DMS114 treated with DMSO at 0.1 percent for 48 hours (cell line): ENCODE data around the gene CADM1.

Source experiments
- DNase-seq: peaks from one replicate; lab custom pipeline; 2025; ENCODE audit not compliant: unreplicated experiment; lab: John Stamatoyannopoulos, UW

Gene CADM1

GRCh38 chr11:115324581-115325432 lies 179.4 kb downstream of the CADM1 start:
- DNase-seq: peak; percentile 30

GRCh38 chr11:115322553-115323203 lies 181.5 kb downstream of the CADM1 start:
- no peak for DNase-seq

GRCh38 chr11:115321605-115322289 lies 182.5 kb downstream of the CADM1 start:
- DNase-seq: no peak

- no peak for DNase-seq
Observed at GRCh38 chr11:115317277-115318185, 186.7 kb downstream of the CADM1 start.

GRCh38 chr11:115316696-115317095 lies 187.5 kb downstream of the CADM1 start:
- DNase-seq: no peak

- DNase-seq: no peak
Observed at GRCh38 chr11:115314330-115314920, 189.8 kb downstream of the CADM1 start.

GRCh38 chr11:115313224-115313838 lies 190.9 kb downstream of the CADM1 start:
- DNase-seq: no peak

- DNase-seq: no peak
Observed at GRCh38 chr11:115311949-115312348, 192.3 kb downstream of the CADM1 start.

- DNase-seq: no peak
Observed at GRCh38 chr11:115306689-115307088, 197.5 kb downstream of the CADM1 start.

GRCh38 chr11:115304774-115305472 lies 199.3 kb downstream of the CADM1 start:
- DNase-seq: no peak

GRCh38 chr11:115303929-115304531 lies 200.2 kb downstream of the CADM1 start:
- DNase-seq: no peak

GRCh38 chr11:115302946-115303703 lies 201.1 kb downstream of the CADM1 start:
- DNase-seq: no peak

- DNase-seq: no peak
Observed at GRCh38 chr11:115300660-115301428, 203.4 kb downstream of the CADM1 start.

GRCh38 chr11:115298300-115299012 lies 205.8 kb downstream of the CADM1 start:
- DNase-seq: no peak

- DNase-seq: no peak
Observed at GRCh38 chr11:115297330-115297729, 206.9 kb downstream of the CADM1 start.

- no peak for DNase-seq
Observed at GRCh38 chr11:115291325-115291724, 212.9 kb downstream of the CADM1 start.

- no peak for DNase-seq
Observed at GRCh38 chr11:115290893-115291292, 213.3 kb downstream of the CADM1 start.
